HG03103 (cell line): Measurements from ENCODE around the gene C10orf88.

Experiments
- ATAC-seq: cut with Tn5 transposase; IDR thresholded peaks from one replicate; pipeline ENCODE4 v1.9.1; 2021; ENCODE audit warnings: low read depth; ENCODE audit not compliant: unreplicated experiment

The C10orf88 gene

GRCh38 chr10:122953902-122954730 is at the start of gene C10orf88:
TSS of gene C10orf88 (minus strand) at chr10:122954227. CDS start at chr10:122954178, 49 bp downstream.
- ATAC-seq: peak; percentile 97

GRCh38 chr10:123001370-123001769 is 47.3 kb upstream of the C10orf88 start:
- no peak for ATAC-seq

GRCh38 chr10:123000155-123000554 is 46.1 kb upstream of the C10orf88 start:
- ATAC-seq: no peak

- ATAC-seq: no peak
Observed at GRCh38 chr10:122999347-122999746, 45.3 kb upstream of the C10orf88 start.

GRCh38 chr10:122998934-122999333 is 44.9 kb upstream of the C10orf88 start:
- no peak for ATAC-seq

- ATAC-seq: no peak
Observed at GRCh38 chr10:122998360-122998917, 44.4 kb upstream of the C10orf88 start.

- no peak for ATAC-seq
Observed at GRCh38 chr10:122997864-122998263, 43.8 kb upstream of the C10orf88 start.

- no peak for ATAC-seq
Observed at GRCh38 chr10:122995936-122996335, 41.9 kb upstream of the C10orf88 start.

GRCh38 chr10:122993797-122994336 is 39.8 kb upstream of the C10orf88 start:
- ATAC-seq: no peak

GRCh38 chr10:122992031-122992585 is 38.1 kb upstream of the C10orf88 start:
- no peak for ATAC-seq

- ATAC-seq: no peak
Observed at GRCh38 chr10:122990278-122990677, 36.3 kb upstream of the C10orf88 start.

- ATAC-seq: no peak
Observed at GRCh38 chr10:122988501-122988900, 34.5 kb upstream of the C10orf88 start.

- no peak for ATAC-seq
Observed at GRCh38 chr10:122986335-122986734, 32.3 kb upstream of the C10orf88 start.

- ATAC-seq: no peak
Observed at GRCh38 chr10:122984708-122985107, 30.7 kb upstream of the C10orf88 start.

- no peak for ATAC-seq
Observed at GRCh38 chr10:122983898-122984297, 29.9 kb upstream of the C10orf88 start.

- ATAC-seq: no peak
Observed at GRCh38 chr10:122981066-122981464, 27.0 kb upstream of the C10orf88 start.

GRCh38 chr10:122980209-122981065 is 26.4 kb upstream of the C10orf88 start, which contains the start of gene PSTK:
TSS of gene PSTK (plus strand) at chr10:122980401. CDS start at chr10:122980480, 79 bp downstream.
- ATAC-seq: peak; percentile 88

- no peak for ATAC-seq
Observed at GRCh38 chr10:122974543-122975064, 20.6 kb upstream of the C10orf88 start.

- ATAC-seq: no peak
Observed at GRCh38 chr10:122974023-122974422, 20.0 kb upstream of the C10orf88 start.

GRCh38 chr10:122968698-122969097 is 14.7 kb upstream of the C10orf88 start:
- ATAC-seq: no peak
